Measurements from ENCODE around the gene SMIM30.
"Not testable (repeated sequence)": the region's sequence is repeated elsewhere in the genome, so short reads cannot be mapped to it uniquely, and the experiment has no call there.

SMIM30 gene, protein sequence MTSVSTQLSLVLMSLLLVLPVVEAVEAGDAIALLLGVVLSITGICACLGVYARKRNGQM

DNA sequence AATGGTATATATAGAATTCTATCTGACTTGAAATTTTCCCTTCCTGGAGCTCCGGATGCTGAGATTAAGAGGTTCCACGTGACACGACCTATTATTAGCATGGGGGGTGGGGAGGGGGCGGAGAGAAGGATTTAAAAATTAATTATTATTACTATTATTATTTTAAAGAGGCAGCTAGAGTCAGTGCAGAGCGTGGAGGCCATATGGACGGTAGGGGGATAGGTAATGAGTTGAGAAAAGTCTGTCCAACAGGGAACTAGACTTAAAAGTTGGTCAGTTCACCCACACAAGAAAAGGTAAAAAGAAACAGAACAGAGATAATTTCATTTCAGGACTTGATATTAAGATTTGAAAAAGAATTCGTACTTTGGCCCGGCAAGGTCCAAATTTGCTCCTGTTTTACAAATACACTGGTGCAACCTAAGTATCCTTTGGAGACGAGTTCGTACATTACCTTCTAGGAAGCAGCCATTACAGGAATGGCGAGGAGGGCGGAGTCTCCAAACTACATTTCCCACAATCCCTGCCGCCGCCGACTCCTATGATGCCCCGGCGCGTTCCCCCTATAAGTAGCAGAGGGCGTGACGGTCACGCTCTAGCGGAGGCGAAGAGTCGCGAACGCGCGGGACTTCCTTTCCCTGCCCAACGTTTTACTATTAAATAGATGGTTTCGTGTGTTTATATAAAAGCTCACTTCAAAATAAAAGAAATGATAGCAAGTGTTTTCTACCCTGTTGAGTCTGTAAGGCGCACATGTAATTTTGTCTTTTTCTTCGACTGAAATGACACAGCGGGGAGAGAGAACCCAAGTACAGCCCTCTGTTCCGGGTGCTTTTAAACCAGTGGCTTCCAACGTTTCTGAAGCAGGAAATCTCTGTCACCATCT is at the start of gene SMIM30:
Gene SMIM30, minus strand, starts transcription at position 481 of the 886 bp plus-strand sequence. CDS start 976 bp downstream, outside the sequence.
- Histone ChIP-seq H3K9me3 (ENCODE audit: control insufficient read depth, low read length) (no peaks in the 10 kb centered on the region), H3K4me1 (no peaks in the 10 kb centered on the region), H3K9ac (no peak within 1 kb of the TSS), H3K4me2 (ENCODE audit: low read length) (peak within 1 kb of the TSS; percentile 89), H3K27ac (peak within 1 kb of the TSS; percentile 34), H2AFZ (peak within 1 kb of the TSS; percentile 70), H3K27me3 (ENCODE audit: control insufficient read depth, insufficient read depth, low read length) (no peaks in the 10 kb centered on the region), H3K36me3 (ENCODE audit: control insufficient read depth, insufficient read depth, low read length) (no peaks in the 10 kb centered on the region), H3K79me2 (no peaks in the 10 kb centered on the region), H3K4me3 (ENCODE audit: low read depth, low read length) (peak within 1 kb of the TSS; percentile 88)
- TF ChIP-seq, protein P1, sequence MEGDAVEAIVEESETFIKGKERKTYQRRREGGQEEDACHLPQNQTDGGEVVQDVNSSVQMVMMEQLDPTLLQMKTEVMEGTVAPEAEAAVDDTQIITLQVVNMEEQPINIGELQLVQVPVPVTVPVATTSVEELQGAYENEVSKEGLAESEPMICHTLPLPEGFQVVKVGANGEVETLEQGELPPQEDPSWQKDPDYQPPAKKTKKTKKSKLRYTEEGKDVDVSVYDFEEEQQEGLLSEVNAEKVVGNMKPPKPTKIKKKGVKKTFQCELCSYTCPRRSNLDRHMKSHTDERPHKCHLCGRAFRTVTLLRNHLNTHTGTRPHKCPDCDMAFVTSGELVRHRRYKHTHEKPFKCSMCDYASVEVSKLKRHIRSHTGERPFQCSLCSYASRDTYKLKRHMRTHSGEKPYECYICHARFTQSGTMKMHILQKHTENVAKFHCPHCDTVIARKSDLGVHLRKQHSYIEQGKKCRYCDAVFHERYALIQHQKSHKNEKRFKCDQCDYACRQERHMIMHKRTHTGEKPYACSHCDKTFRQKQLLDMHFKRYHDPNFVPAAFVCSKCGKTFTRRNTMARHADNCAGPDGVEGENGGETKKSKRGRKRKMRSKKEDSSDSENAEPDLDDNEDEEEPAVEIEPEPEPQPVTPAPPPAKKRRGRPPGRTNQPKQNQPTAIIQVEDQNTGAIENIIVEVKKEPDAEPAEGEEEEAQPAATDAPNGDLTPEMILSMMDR (IDR thresholded peaks at IDR 0.05), result no peak

DNA sequence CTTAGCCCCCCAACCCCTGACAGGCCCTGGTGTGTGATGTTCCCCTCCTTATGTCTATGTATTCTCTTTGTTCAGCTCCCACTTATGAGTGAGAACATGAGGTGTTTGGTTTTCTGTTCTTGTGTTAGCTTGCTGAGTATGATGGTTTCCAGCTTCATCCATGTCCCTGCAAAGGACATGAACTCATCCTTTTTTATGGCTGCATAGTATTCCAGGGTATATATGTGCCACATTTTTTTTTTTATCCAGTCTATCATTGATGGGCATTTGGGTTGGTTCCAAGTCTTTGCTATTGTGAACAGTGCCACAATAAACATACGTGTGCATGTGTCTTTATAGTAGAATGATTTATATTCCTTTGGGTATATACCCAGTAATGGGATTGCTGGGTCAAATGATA is 47.8 kb upstream of the SMIM30 start:
- not testable (repeated sequence) for H3K4me1 ChIP-seq; H3K4me3 ChIP-seq (ENCODE audit: low read depth, low read length); H2AFZ ChIP-seq; H3K36me3 ChIP-seq (ENCODE audit: control insufficient read depth, insufficient read depth, low read length); H3K4me2 ChIP-seq (ENCODE audit: low read length); H3K27ac ChIP-seq; H3K27me3 ChIP-seq (ENCODE audit: control insufficient read depth, insufficient read depth, low read length); H3K9me3 ChIP-seq (ENCODE audit: control insufficient read depth, low read length); H3K79me2 ChIP-seq; H3K9ac ChIP-seq

DNA sequence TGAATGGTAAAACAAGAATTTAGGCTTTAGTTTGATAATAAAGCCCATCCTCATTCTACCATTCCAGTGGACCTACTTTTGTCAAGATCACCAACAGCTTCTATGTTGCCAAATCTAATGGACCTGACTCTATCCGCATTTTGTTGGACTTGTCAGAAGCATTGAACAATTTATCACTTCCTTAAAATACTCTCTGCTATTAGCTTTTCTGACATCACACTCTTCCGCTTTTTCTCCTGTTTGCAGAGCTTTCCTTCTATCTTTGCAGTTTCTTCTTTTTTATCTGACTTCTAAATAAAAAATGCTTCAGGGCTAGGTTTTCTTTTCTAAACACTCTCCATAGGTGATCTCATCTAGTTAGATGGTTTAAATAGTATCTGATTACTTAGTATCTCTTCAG is 42.7 kb upstream of the SMIM30 start:
- Histone ChIP-seq H3K36me3 (ENCODE audit: control insufficient read depth, insufficient read depth, low read length) (no peaks in the 10 kb centered on the region), H3K27ac (no peak overlapping the region), H3K4me3 (ENCODE audit: low read depth, low read length) (no peak overlapping the region), H3K27me3 (ENCODE audit: control insufficient read depth, insufficient read depth, low read length) (no peaks in the 10 kb centered on the region), H3K79me2 (no peaks in the 10 kb centered on the region), H3K9ac (no peak overlapping the region), H3K4me2 (ENCODE audit: low read length) (no peak overlapping the region), H3K4me1 (no peaks in the 10 kb centered on the region), H3K9me3 (ENCODE audit: control insufficient read depth, low read length) (no peaks in the 10 kb centered on the region), H2AFZ (no peak overlapping the region)
- TF ChIP-seq, protein P1 (IDR thresholded peaks at IDR 0.05), result no peak

DNA sequence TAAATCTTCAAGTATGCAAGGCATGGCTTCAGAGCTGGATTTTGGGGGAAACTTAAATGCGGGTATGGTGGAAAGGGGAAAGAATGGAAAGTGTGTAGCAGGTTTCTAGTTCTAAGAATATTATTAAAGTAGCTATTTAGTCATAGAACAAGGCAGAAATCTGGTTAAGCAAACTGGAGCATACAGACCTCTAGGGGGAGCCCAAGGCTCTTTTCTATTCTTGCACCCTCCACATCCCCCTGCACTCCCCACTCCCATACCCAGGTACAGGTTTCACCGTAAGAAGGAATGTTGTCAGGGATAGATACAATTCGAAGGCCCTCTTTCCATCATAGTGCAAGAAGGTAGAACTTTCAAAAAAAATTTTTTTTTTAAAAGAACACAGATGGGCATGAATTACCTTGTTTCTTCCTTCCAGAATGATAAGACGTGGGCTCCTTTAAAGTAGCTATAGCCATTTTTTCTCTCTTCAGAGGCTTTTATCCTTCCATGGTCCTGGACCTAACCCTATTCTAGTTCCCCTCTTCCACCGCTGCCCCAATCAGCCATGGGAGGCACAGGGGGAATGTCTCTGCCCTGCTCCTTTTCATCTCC is 41.5 kb upstream of the SMIM30 start:
- TF ChIP-seq, protein P1 (IDR thresholded peaks at IDR 0.05), result peak; percentile 70

DNA sequence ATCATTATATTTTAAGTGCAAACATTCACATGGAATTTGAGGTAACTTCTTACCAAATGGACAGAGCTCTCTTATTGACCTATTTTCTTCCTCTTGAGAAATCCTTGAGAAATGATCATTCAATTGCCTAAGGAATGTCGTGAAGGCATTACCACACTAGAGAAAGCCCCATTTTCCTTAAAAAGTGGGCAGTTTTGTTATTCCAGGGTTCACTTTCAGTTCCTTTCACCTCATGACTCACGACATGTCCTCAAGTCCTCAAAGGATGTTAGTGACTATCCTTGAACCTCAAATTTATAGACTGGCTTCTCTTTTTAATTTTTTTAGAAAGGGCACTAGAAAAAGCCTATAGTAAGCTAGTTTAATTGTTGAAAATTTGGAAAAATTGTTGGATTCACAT is 40.4 kb upstream of the SMIM30 start:
- Histone ChIP-seq H3K4me3 (ENCODE audit: low read depth, low read length) (no peak overlapping the region), H3K79me2 (no peaks in the 10 kb centered on the region), H3K27ac (no peak overlapping the region), H3K27me3 (ENCODE audit: control insufficient read depth, insufficient read depth, low read length) (no peaks in the 10 kb centered on the region), H3K4me2 (ENCODE audit: low read length) (no peak overlapping the region), H3K9ac (no peak overlapping the region), H2AFZ (no peak overlapping the region), H3K9me3 (ENCODE audit: control insufficient read depth, low read length) (no peaks in the 10 kb centered on the region), H3K4me1 (no peaks in the 10 kb centered on the region), H3K36me3 (ENCODE audit: control insufficient read depth, insufficient read depth, low read length) (no peaks in the 10 kb centered on the region)
- TF ChIP-seq, protein P1 (IDR thresholded peaks at IDR 0.05), result no peak

More for the DNA sequence above, 41.5 kb upstream of the SMIM30 start:
- Histone ChIP-seq H3K4me1 (no peaks in the 10 kb centered on the region), H3K36me3 (ENCODE audit: control insufficient read depth, insufficient read depth, low read length) (no peaks in the 10 kb centered on the region), H2AFZ (peak overlapping the region; percentile 48), H3K27ac (no peak overlapping the region), H3K27me3 (ENCODE audit: control insufficient read depth, insufficient read depth, low read length) (no peaks in the 10 kb centered on the region), H3K9ac (no peak overlapping the region), H3K4me3 (ENCODE audit: low read depth, low read length) (no peak overlapping the region), H3K79me2 (no peaks in the 10 kb centered on the region), H3K9me3 (ENCODE audit: control insufficient read depth, low read length) (no peaks in the 10 kb centered on the region), H3K4me2 (ENCODE audit: low read length) (no peak overlapping the region)
